Glomerular visceral epithelial cell (primary cell): ENCODE measurements around the gene CRLF3.
"Not testable (repeated sequence)": the region's sequence is repeated elsewhere in the genome, so short reads cannot be mapped to it uniquely, and the experiment has no call there.

Source experiments
- DNase-seq: peaks from one replicate; pipeline ENCODE4 v3.0.0-alpha.2; 2016; ENCODE audit errors: extremely low spot score

Gene CRLF3

GRCh38 chr17:30736371-30736770, 88.1 kb downstream of the CRLF3 start:
- DNase-seq, result not testable (repeated sequence)

DNA sequence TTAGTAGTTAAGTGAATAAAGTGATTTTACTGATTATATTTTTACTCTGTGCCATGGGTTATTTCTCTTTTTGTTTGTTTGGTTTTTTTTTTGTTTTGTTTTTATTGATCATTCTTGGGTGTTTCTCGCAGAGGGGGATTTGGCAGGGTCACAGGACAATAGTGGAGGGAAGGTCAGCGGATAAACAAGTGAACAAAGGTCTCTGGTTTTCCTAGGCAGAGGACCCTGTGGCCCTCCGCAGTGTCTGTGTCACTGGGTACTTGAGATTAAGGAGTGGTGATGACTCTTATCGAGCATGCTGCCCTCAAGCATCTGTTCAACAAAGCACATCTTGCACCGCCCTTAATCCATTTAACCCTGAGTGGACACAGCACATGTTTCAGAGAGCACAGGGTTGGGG, 88.8 kb downstream of the CRLF3 start:
- not testable (repeated sequence) for DNase-seq

DNA sequence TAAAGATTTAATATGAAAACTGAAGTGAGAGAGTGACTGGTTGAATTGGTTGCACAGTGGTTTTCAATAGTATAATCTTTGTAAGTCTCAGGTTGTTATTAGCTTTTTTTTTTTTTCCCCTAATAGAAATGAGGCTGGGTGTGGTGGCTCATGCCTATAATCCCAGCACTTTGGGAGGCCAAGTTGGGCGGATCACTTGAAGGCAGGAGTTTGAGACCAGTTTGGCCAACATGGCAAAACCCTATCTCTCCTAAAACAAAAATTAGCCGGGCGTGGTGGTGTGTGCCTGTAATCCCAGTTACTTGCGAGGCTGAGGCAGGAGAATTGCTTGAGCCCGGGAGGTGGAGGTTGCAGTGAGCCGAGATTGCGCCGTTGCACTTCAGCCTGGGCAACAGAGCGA, 89.3 kb downstream of the CRLF3 start:
- not testable (repeated sequence) for DNase-seq

- DNase-seq, result not testable (repeated sequence)
Measured at GRCh38 chr17:30734153-30734552, 90.3 kb downstream of the CRLF3 start.
